A549 (cell line): ENCODE results near the gene TTBK2. TPM values are rescaled to one million over a fixed set of nuclear protein-coding genes. Genes with fewer than 3 reads are reported as not detected.

Experiments used
- ATAC-seq, 2 experiments: fragments of 200-7000 bp in 1 of 2; fragments of >200 bp in 1 of 2; cut with Nextera tagmentation in 1 of 2; cut with Tn5 transposase in 1 of 2; 3 replicates each; pipeline versions ENCODE4 v1.8.0 to v1.9.1; 2018 to 2020; ENCODE audit warnings: mild to moderate bottlenecking in 1 of 2, moderate library complexity in 1 of 2
- CTCF ChIA-PET: fragments of 300-600 bp; sonication (Branson Sonifier 250); formaldehyde crosslinking; extraction: SDS; loops from one replicate; lab custom pipeline; 2021; ENCODE audit warnings: antibody characterized with exemption, inconsistent platforms; lab: Yijun Ruan, JAX
- POLR2A ChIA-PET: fragments of 350-600 bp; formaldehyde crosslinking; extraction: SDS; loops from one replicate; lab custom pipeline; 2021; ENCODE audit warnings: antibody characterized with exemption, inconsistent platforms; lab: Yijun Ruan, JAX
- DNase-seq, 2 experiments: peaks; one replicate each; pipeline versions ENCODE4 v3.0.0 to v3.0.0-alpha.2; 2011 to 2016; ENCODE audit warnings: low read depth in 1 of 2, low spot score in 1 of 2
- FAIRE-seq: peaks from 2 replicates; lab custom pipeline; 2011; peaks lifted over from hg19 to GRCh38; lab: Jason Lieb, UNC
- H3K27ac ChIP-seq, 2 experiments: fragments of >200 bp; sonication (Bioruptor Twin); formaldehyde crosslinking; 3 replicates each; pipeline ENCODE4 v1.5.1; 2016 to 2017
- H3K4me1 ChIP-seq: fragments of >200 bp; sonication (Bioruptor Twin); formaldehyde crosslinking; 3 replicates; pipeline ENCODE4 v1.6.1; 2016
- H3K4me2 ChIP-seq: fragments of >200 bp; sonication (Bioruptor Twin); formaldehyde crosslinking; 3 replicates; pipeline ENCODE4 v1.6.1; 2016
- H3K4me3 ChIP-seq: fragments of >200 bp; sonication (Bioruptor Twin); formaldehyde crosslinking; 3 replicates; pipeline ENCODE4 v1.5.1; 2016
- H3K9me3 ChIP-seq: fragments of >200 bp; sonication (Bioruptor Twin); formaldehyde crosslinking; 3 replicates; pipeline ENCODE4 v1.6.1; 2016
- BHLHE40 ChIP-seq: IDR thresholded peaks from 2 replicates; pipeline ENCODE4 v1.6.1; 2012; ENCODE audit warnings: low read depth, low read length, inconsistent platforms
- CBX8 ChIP-seq: fragments of 200-600 bp; sonication (generic); IDR thresholded peaks from 2 replicates; pipeline ENCODE4 v1.6.1; 2016
- ESRRA ChIP-seq: fragments of 150-350 bp; IDR thresholded peaks from 2 replicates; pipeline ENCODE4 v1.6.1; 2014; ENCODE audit warnings: mild to moderate bottlenecking, low read length, borderline replicate concordance
- FOSB ChIP-seq: fragments of 250-450 bp; sonication (Bioruptor Pico); IDR thresholded peaks from 2 replicates; pipeline ENCODE4 v1.5.0; 2020; ENCODE audit warnings: mild to moderate bottlenecking, moderate library complexity
- HDAC2 ChIP-seq: fragments of 200-600 bp; sonication (generic); IDR thresholded peaks from 2 replicates; pipeline ENCODE4 v1.6.1; 2016
- HEYL ChIP-seq: fragments of 250-450 bp; sonication (Bioruptor Pico); IDR thresholded peaks from 2 replicates; pipeline ENCODE4 v1.8.0; 2021; ENCODE audit warnings: mild to moderate bottlenecking, moderate library complexity
- JUN ChIP-seq, 2 experiments: fragments of >200 bp; sonication (Bioruptor Twin); formaldehyde crosslinking; IDR thresholded peaks; 2 replicates in 1 of 2; 3 replicates in 1 of 2; pipeline ENCODE4 v1.6.1; 2016 to 2017
- JUNB ChIP-seq: fragments of >200 bp; sonication (Bioruptor Twin); formaldehyde crosslinking; IDR thresholded peaks from 2 replicates; pipeline ENCODE4 v1.6.1; 2016
- NFE2L2 ChIP-seq: fragments of 150-350 bp; conservative IDR thresholded peaks from 2 replicates; pipeline ENCODE4 v1.6.1; 2014; ENCODE audit warnings: low read length
- POLR2A ChIP-seq: IDR thresholded peaks from 2 replicates; pipeline ENCODE4 v1.6.1; 2012; ENCODE audit warnings: mild to moderate bottlenecking, low read length
- POLR2AphosphoS2 ChIP-seq: conservative IDR thresholded peaks from 2 replicates; pipeline ENCODE4 v1.6.1; 2012; ENCODE audit warnings: low read length, improper control_type of control experiment, inconsistent platforms
- RARB ChIP-seq: fragments of 250-450 bp; sonication (Bioruptor Pico); IDR thresholded peaks from 2 replicates; pipeline ENCODE4 v1.8.0; 2021; ENCODE audit warnings: mild to moderate bottlenecking, moderate library complexity
- RCOR1 ChIP-seq: fragments of 150-350 bp; IDR thresholded peaks from 2 replicates; pipeline ENCODE4 v1.6.1; 2014; ENCODE audit warnings: antibody characterized with exemption, low read length, low read depth
- RFX5 ChIP-seq: fragments of 450-650 bp; IDR thresholded peaks from 2 replicates; pipeline ENCODE4 v1.7.1; 2014; ENCODE audit warnings: antibody characterized with exemption, mild to moderate bottlenecking, moderate library complexity
- RNF2 ChIP-seq: fragments of 200-600 bp; sonication (generic); IDR thresholded peaks from 2 replicates; pipeline ENCODE4 v1.6.1; 2016; ENCODE audit warnings: low read depth, mild to moderate bottlenecking, antibody characterized with exemption, moderate library complexity, borderline replicate concordance
- TFCP2L1 ChIP-seq: fragments of 250-450 bp; sonication (Bioruptor Pico); IDR thresholded peaks from 2 replicates; pipeline ENCODE4 v1.5.0; 2021; ENCODE audit warnings: mild to moderate bottlenecking
- ZSCAN20 ChIP-seq: fragments of 250-450 bp; sonication (Bioruptor Pico); IDR thresholded peaks from 2 replicates; pipeline ENCODE4 v1.8.0; 2022; ENCODE audit warnings: mild to moderate bottlenecking, moderate library complexity
- WGBS: methylation state at CpG from one replicate; pipeline ENCODE4 v1.1.6; 2017; ENCODE audit errors: missing lambda C conversion rate; 5-methylcytosine and 5-hydroxymethylcytosine counted together
- polyA plus RNA-seq, 4 experiments: library from polyadenylated mRNA; depleted of rRNA in 3 of 4; stranded (reverse); fragments of >200 nt; fragmentation: RNase III in 1 of 4; extraction: RNeasy Plus Mini Kit Qiagen cat#74134 plus additional on column Dnase treatment in 1 of 4; gene quantifications; 2 replicates in 3 of 4; 3 replicates in 1 of 4; pipeline ENCODE4 v1.2.3, GENCODE V29; 2011 to 2017
- TF ChIP-seq, protein P1 (sequence below): fragments of 250-450 bp; sonication (Bioruptor Pico); IDR thresholded peaks from 2 replicates; pipeline ENCODE4 v1.5.0; 2021; ENCODE audit warnings: mild to moderate bottlenecking, moderate library complexity, borderline replicate concordance
- TF ChIP-seq, protein P2 (sequence below): IDR thresholded peaks from 2 replicates; pipeline ENCODE4 v1.6.1; 2012; ENCODE audit warnings: low read depth, borderline replicate concordance
- TF ChIP-seq, protein P3 (sequence below): fragments of >200 bp; sonication (Bioruptor Twin); formaldehyde crosslinking; IDR thresholded peaks from 3 replicates; pipeline ENCODE4 v1.6.1; 2016
- TF ChIP-seq, protein P4 (sequence below): fragments of >200 bp; sonication (Bioruptor Twin); formaldehyde crosslinking; IDR thresholded peaks from 3 replicates; pipeline ENCODE4 v1.5.1; 2016
- TF ChIP-seq, protein P5 (sequence below): IDR thresholded peaks from 2 replicates; pipeline ENCODE4 v1.6.1; 2012
- TF ChIP-seq, protein P6 (sequence below): fragments of 250-450 bp; sonication (Bioruptor Pico); IDR thresholded peaks from 2 replicates; pipeline ENCODE4 v1.5.0; 2020; ENCODE audit warnings: low read depth, mild to moderate bottlenecking, moderate library complexity
- TF ChIP-seq, protein P7 (sequence below): fragments of 200-600 bp; sonication (generic); IDR thresholded peaks from 2 replicates; pipeline ENCODE4 v1.6.1; 2016; ENCODE audit warnings: antibody characterized with exemption, mild to moderate bottlenecking, moderate library complexity

Gene TTBK2
- polyA plus RNA-seq, 2 of the 4 experiments (the other 2 are of a cell fraction): 2.3 to 5.6 TPM

DNA sequence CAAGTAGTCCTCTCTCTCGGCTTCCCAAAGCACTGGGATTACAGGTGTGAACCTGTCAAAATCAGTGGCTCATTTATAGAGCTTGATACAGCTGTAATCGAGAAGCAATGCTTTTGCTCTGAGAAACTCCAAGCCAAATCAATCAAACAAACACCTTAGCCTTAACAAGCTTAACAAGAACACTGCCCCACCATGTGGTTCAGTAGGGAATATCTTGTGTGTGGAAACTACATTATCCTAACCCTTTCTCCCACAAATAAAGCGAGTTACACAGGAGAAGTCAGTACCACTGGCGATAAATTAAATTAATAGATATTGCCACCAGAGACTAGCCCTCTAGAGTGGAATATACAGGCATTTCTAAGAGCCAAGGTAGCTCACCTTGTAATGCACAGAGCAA is 197.5 kb downstream of the TTBK2 start:
- CTCF ChIA-PET: interaction anchor here (0.6 to 3.3 kb wide), 5 partner anchors 10 to 721 kb away, joined by 3 to 10 read pairs (median 4); partner anchors contain the start of gene CDAN1
- no peak for TF ChIP-seq ZSCAN20 (CRISPR knock-in tag)
- TF ChIP-seq HEYL (CRISPR knock-in tag): no peak
- TF ChIP-seq, protein P1, sequence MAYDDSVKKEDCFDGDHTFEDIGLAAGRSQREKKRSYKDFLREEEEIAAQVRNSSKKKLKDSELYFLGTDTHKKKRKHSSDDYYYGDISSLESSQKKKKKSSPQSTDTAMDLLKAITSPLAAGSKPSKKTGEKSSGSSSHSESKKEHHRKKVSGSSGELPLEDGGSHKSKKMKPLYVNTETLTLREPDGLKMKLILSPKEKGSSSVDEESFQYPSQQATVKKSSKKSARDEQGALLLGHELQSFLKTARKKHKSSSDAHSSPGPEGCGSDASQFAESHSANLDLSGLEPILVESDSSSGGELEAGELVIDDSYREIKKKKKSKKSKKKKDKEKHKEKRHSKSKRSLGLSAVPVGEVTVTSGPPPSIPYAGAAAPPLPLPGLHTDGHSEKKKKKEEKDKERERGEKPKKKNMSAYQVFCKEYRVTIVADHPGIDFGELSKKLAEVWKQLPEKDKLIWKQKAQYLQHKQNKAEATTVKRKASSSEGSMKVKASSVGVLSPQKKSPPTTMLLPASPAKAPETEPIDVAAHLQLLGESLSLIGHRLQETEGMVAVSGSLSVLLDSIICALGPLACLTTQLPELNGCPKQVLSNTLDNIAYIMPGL (CRISPR knock-in tag): no peak
- no peak for TF ChIP-seq RFX5
- no peak for TF ChIP-seq POLR2AphosphoS2
- no peak for TF ChIP-seq JUNB
- no peak for TF ChIP-seq JUN (IDR thresholded peaks at IDR 0.05)
- TF ChIP-seq, protein P2, sequence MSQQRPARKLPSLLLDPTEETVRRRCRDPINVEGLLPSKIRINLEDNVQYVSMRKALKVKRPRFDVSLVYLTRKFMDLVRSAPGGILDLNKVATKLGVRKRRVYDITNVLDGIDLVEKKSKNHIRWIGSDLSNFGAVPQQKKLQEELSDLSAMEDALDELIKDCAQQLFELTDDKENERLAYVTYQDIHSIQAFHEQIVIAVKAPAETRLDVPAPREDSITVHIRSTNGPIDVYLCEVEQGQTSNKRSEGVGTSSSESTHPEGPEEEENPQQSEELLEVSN: no peak
- Histone ChIP-seq H3K9me3 (no peaks in the 10 kb centered on the region), H3K4me1 (no peaks in the 10 kb centered on the region), H3K4me2 (no peak overlapping the region), H3K27ac (no peak overlapping the region), H3K4me3 (no peak overlapping the region)
- FAIRE-seq (no peak), DNase-seq (peak in 1 of 2 experiments; percentile 3), ATAC-seq (peak in 1 of 2 experiments; percentile 38; a peak in 1 of 6 replicates)
- POLR2A ChIA-PET: no interaction called here
- 74% methylated on average over 4 of the region's 4 CpGs for WGBS

DNA sequence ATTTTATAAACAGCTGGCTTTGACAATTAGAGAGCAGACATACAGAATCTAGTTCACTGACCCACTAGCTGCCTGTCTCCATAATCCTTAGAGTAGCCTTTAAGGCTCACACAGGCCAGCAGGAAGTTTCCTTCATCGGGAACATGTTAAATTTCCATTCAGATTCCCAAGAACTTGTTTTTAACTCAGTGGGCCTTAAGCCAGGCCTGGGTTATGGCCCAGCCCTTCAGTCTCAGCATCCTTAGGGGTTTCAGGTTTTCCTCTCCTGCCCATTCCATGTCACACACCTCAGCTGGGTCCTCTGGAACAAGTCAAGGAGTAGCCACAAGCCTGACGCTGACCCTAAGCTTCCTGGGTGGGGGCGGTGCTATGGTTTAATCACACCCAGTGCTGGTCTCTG is 198.7 kb downstream of the TTBK2 start:
- no peak overlapping the region for H3K4me2 ChIP-seq
- DNase-seq: no peak
- H3K9me3 ChIP-seq: no peaks in the 10 kb centered on the region
- no peak for FAIRE-seq
- TF ChIP-seq HDAC2 (no peak), NFE2L2 (no peak), HEYL (CRISPR knock-in tag) (no peak), POLR2A (no peak), CBX8 (no peak), BHLHE40 (no peak), RNF2 (no peak), FOSB (CRISPR knock-in tag) (no peak)
- TF ChIP-seq, protein P3, sequence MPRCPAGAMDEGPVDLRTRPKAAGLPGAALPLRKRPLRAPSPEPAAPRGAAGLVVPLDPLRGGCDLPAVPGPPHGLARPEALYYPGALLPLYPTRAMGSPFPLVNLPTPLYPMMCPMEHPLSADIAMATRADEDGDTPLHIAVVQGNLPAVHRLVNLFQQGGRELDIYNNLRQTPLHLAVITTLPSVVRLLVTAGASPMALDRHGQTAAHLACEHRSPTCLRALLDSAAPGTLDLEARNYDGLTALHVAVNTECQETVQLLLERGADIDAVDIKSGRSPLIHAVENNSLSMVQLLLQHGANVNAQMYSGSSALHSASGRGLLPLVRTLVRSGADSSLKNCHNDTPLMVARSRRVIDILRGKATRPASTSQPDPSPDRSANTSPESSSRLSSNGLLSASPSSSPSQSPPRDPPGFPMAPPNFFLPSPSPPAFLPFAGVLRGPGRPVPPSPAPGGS: no peak
- TF ChIP-seq, protein P4, sequence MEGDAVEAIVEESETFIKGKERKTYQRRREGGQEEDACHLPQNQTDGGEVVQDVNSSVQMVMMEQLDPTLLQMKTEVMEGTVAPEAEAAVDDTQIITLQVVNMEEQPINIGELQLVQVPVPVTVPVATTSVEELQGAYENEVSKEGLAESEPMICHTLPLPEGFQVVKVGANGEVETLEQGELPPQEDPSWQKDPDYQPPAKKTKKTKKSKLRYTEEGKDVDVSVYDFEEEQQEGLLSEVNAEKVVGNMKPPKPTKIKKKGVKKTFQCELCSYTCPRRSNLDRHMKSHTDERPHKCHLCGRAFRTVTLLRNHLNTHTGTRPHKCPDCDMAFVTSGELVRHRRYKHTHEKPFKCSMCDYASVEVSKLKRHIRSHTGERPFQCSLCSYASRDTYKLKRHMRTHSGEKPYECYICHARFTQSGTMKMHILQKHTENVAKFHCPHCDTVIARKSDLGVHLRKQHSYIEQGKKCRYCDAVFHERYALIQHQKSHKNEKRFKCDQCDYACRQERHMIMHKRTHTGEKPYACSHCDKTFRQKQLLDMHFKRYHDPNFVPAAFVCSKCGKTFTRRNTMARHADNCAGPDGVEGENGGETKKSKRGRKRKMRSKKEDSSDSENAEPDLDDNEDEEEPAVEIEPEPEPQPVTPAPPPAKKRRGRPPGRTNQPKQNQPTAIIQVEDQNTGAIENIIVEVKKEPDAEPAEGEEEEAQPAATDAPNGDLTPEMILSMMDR: no peak
- ATAC-seq: no peak
- no peak overlapping the region for H3K27ac ChIP-seq
- 88% methylated on average over 3 of the region's 3 CpGs for whole genome bisulfite sequencing
- no peaks in the 10 kb centered on the region for H3K4me1 ChIP-seq
- H3K4me3 ChIP-seq: no peak overlapping the region
- ChIA-PET CTCF (interaction anchor here (1.4 to 3.3 kb wide), 3 partner anchors 11 to 204 kb away, joined by 3 to 10 read pairs (median 5); no protein-coding TSS in a partner anchor), POLR2A (no interaction called here)

DNA sequence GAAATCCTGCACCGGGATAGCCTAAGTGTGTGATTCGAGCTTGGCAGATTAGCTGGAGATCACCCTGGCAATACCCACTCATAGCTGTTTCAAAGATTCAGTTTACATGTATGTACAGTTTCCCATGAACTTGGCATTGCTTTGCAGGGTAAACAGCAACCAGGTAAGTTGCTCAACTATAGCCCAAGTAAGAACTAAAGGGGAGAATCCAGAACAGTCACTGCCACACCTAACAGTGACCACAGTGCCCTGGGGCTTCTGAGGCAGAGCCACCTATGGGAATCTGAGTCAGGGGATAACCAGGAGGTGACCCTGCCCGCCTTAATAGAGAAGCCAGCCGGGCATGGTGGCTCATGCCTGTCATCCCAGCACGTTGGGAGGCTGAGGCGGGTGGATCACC is 199.6 kb downstream of the TTBK2 start:
- WGBS: 79% methylated on average over 2 of the region's 6 CpGs
- no peak for FAIRE-seq
- Histone ChIP-seq H3K4me1 (no peaks in the 10 kb centered on the region), H3K4me2 (no peak overlapping the region), H3K27ac (no peak overlapping the region), H3K9me3 (no peaks in the 10 kb centered on the region), H3K4me3 (no peak overlapping the region)
- no peak for DNase-seq
- CTCF ChIA-PET: interaction anchor here (3.3 kb wide), 1 partner anchor 12 kb away, joined by 10 read pairs; no protein-coding TSS in a partner anchor
- POLR2A ChIA-PET: no interaction called here
- ATAC-seq: no peak
- TF ChIP-seq JUN (IDR thresholded peaks at IDR 0.05) (no peak), TFCP2L1 (CRISPR knock-in tag) (no peak), POLR2AphosphoS2 (no peak), ESRRA (no peak), RARB (CRISPR knock-in tag) (no peak), RCOR1 (no peak)
- TF ChIP-seq, protein P5, sequence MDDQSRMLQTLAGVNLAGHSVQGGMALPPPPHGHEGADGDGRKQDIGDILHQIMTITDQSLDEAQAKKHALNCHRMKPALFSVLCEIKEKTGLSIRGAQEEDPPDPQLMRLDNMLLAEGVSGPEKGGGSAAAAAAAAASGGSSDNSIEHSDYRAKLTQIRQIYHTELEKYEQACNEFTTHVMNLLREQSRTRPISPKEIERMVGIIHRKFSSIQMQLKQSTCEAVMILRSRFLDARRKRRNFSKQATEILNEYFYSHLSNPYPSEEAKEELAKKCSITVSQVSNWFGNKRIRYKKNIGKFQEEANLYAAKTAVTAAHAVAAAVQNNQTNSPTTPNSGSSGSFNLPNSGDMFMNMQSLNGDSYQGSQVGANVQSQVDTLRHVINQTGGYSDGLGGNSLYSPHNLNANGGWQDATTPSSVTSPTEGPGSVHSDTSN: no peak
- TF ChIP-seq, protein P6, sequence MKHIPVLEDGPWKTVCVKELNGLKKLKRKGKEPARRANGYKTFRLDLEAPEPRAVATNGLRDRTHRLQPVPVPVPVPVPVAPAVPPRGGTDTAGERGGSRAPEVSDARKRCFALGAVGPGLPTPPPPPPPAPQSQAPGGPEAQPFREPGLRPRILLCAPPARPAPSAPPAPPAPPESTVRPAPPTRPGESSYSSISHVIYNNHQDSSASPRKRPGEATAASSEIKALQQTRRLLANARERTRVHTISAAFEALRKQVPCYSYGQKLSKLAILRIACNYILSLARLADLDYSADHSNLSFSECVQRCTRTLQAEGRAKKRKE: no peak
- TF ChIP-seq, protein P7, sequence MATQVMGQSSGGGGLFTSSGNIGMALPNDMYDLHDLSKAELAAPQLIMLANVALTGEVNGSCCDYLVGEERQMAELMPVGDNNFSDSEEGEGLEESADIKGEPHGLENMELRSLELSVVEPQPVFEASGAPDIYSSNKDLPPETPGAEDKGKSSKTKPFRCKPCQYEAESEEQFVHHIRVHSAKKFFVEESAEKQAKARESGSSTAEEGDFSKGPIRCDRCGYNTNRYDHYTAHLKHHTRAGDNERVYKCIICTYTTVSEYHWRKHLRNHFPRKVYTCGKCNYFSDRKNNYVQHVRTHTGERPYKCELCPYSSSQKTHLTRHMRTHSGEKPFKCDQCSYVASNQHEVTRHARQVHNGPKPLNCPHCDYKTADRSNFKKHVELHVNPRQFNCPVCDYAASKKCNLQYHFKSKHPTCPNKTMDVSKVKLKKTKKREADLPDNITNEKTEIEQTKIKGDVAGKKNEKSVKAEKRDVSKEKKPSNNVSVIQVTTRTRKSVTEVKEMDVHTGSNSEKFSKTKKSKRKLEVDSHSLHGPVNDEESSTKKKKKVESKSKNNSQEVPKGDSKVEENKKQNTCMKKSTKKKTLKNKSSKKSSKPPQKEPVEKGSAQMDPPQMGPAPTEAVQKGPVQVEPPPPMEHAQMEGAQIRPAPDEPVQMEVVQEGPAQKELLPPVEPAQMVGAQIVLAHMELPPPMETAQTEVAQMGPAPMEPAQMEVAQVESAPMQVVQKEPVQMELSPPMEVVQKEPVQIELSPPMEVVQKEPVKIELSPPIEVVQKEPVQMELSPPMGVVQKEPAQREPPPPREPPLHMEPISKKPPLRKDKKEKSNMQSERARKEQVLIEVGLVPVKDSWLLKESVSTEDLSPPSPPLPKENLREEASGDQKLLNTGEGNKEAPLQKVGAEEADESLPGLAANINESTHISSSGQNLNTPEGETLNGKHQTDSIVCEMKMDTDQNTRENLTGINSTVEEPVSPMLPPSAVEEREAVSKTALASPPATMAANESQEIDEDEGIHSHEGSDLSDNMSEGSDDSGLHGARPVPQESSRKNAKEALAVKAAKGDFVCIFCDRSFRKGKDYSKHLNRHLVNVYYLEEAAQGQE: no peak
